ENCODE data around the gene MFAP4. TPM values are rescaled to one million over a fixed set of nuclear protein-coding genes. Genes with fewer than 3 reads are reported as not detected.

Gene MFAP4
- total RNA-seq, 1 experiment from 2014 or later, result 1.5 TPM

DNA sequence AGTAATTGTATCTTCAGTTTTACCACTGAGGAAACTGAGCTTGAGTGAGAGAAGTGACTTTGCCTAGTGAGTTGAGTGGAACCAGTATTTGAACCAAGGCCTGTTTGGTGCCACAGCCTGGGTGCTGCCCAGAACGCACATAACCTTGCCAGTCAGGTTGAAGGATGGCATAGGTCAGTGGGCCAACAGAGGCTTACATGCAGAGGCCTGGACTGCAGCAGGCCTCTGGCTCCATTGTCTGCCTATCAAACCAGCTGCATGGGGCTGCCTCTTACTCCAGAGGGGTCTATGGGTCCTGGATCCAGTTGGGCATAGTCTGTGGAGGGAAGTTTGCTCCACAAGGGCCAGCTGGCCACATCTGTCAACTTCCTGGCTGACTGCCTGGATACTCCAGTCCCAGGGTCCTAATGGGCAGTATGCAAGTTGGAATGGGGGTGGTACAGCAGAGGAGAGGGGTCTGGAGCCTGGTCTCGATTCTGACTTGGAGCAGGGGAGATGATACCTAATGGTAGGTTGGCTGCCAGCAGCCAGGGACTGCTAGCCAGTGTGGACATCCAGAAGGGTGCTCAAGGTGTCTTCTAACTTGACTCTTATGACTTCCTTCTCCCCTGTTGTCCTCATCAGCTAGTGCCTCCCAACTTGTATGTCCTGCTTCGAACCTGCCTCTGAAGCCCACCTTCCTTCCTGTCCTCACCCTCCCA is 12.9 kb upstream of the MFAP4 start:
- Histone ChIP-seq H2BK5ac (ENCODE audit: insufficient read length, low read length) (no peak overlapping the region), H3K4me2 (ENCODE audit: insufficient read depth, insufficient read length, low read length) (no peak overlapping the region), H3K27ac (ENCODE audit: insufficient read length, low read depth, low read length) (no peak overlapping the region), H4K8ac (replicated peaks; ENCODE audit: insufficient read length, low read depth, low read length) (no peak overlapping the region), H3K4ac (ENCODE audit: low read depth, low read length) (no peak overlapping the region), H3K79me2 (ENCODE audit: insufficient read depth, low read length) (no peaks in the 10 kb centered on the region), H3T11ph (ENCODE audit: low read length) (no peak overlapping the region), H3K18ac (ENCODE audit: insufficient read length, low read depth, low read length) (no peak overlapping the region), H3K23ac (ENCODE audit: insufficient read length, low read depth, low read length) (no peak overlapping the region), H2AK5ac (ENCODE audit: insufficient read length, low read length) (no peak overlapping the region), H4K5ac (ENCODE audit: insufficient read length, low read depth, low read length) (no peak overlapping the region), H3K9ac (ENCODE audit: extremely low read depth, insufficient read length, low read length) (no peak overlapping the region), H2BK120ac (ENCODE audit: low read depth, low read length, poor library complexity, severe bottlenecking) (no peak overlapping the region), H3K4me1 (ENCODE audit: insufficient read depth, low read length) (no peaks in the 10 kb centered on the region; the same call in 1 of the 2 replicates), H3K56ac (ENCODE audit: insufficient read length, low read depth, low read length) (no peak overlapping the region), H2BK12ac (ENCODE audit: insufficient read length, low read depth, low read length) (no peak overlapping the region), H2BK20ac (ENCODE audit: low read depth, low read length, poor library complexity, severe bottlenecking) (no peak overlapping the region), H4K20me1 (ENCODE audit: control insufficient read depth, insufficient read depth, insufficient read length) (no peaks in the 10 kb centered on the region), H3K14ac (ENCODE audit: insufficient read depth, low read length) (no peak overlapping the region), H4K91ac (ENCODE audit: insufficient read length, low read depth, low read length) (no peak overlapping the region), H2AFZ (ENCODE audit: low read length) (no peak overlapping the region), H3K23me2 (ENCODE audit: insufficient read length, low read depth, low read length, poor library complexity, severe bottlenecking) (no peaks in the 10 kb centered on the region), H3K27me3 (ENCODE audit: insufficient read depth, low read length) (no peaks in the 10 kb centered on the region), H2BK15ac (ENCODE audit: low read depth, low read length) (no peak overlapping the region), H3K9me3 (ENCODE audit: control insufficient read depth, low read depth, low read length) (no peaks in the 10 kb centered on the region), H3K79me1 (ENCODE audit: insufficient read depth, low read depth, low read length, poor library complexity, severe bottlenecking) (no peaks in the 10 kb centered on the region)
- H3K4me3 Mint-ChIP-seq, result no peak overlapping the region
- peaks cover 0 to 5% (median 0%) of the 10 kb centered on the region in 3 experiments; a peak in 1 of 7 replicates for H3K36me3 Mint-ChIP-seq (ENCODE audit: insufficient read depth in 1 of 3, low read depth in 3 of 3)
- no peaks in the 10 kb centered on the region; the same call in 1 of the 2 replicates for H3K27me3 Mint-ChIP-seq (ENCODE audit: low read depth)
- H3K27ac Mint-ChIP-seq, result no peak overlapping the region
- peaks cover 9 to 18% of the 10 kb centered on the region in 2 experiments for H3K4me1 Mint-ChIP-seq
- no peak for DNase-seq
- TF ChIP-seq, protein P1, sequence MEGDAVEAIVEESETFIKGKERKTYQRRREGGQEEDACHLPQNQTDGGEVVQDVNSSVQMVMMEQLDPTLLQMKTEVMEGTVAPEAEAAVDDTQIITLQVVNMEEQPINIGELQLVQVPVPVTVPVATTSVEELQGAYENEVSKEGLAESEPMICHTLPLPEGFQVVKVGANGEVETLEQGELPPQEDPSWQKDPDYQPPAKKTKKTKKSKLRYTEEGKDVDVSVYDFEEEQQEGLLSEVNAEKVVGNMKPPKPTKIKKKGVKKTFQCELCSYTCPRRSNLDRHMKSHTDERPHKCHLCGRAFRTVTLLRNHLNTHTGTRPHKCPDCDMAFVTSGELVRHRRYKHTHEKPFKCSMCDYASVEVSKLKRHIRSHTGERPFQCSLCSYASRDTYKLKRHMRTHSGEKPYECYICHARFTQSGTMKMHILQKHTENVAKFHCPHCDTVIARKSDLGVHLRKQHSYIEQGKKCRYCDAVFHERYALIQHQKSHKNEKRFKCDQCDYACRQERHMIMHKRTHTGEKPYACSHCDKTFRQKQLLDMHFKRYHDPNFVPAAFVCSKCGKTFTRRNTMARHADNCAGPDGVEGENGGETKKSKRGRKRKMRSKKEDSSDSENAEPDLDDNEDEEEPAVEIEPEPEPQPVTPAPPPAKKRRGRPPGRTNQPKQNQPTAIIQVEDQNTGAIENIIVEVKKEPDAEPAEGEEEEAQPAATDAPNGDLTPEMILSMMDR (conservative IDR thresholded peaks at IDR 0.05), result no peak
- WGBS (ENCODE audit: extremely low coverage, insufficient read length, low lambda C conversion rate), result no CpG with 5 or more reads among the region's 3 CpGs
- H3K9me3 Mint-ChIP-seq, result no peaks in the 10 kb centered on the region; a peak in 1 of 5 replicates

All from H9 (cell line).